Germinal center (tissue), 1 donor: ENCODE measurements around the gene KCTD12.

ENCODE experiments used
- DNase-seq: peaks from one replicate; pipeline ENCODE4 v3.0.0; 2012; ENCODE audit warnings: mixed read lengths, low spot score

KCTD12 gene

DNA sequence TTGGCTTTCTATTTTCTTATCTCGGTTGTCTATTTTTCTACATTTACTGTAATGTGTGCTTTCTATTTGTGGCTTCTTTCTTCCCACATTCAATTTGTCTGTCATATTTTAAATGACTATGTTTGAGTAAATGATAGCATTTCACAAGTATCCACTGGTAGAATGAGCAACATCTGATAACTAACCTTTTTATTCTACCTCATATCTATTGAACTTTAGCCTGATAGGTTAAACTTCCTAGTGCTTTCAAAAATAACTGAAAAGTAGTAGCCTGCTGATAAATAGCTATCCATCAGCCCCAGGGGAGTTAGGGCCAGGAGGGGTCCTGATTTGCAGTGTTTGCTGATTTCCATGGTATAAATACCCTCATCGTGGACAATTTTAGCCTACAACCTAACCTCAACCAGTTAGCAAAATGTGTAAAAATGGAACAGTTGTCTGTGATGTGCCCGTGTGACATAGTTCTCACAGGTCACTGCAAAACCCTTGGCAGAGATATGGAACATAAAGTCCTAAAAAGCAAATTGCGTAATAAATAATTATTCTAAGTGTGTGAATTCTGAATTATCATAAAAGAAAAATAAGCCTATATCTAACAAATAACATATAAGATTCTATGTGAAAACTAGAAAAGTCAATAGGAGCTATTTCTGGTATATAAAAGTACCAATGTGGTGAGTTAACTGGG, 32.1 kb downstream of the KCTD12 start:
- no peak for DNase-seq

DNA sequence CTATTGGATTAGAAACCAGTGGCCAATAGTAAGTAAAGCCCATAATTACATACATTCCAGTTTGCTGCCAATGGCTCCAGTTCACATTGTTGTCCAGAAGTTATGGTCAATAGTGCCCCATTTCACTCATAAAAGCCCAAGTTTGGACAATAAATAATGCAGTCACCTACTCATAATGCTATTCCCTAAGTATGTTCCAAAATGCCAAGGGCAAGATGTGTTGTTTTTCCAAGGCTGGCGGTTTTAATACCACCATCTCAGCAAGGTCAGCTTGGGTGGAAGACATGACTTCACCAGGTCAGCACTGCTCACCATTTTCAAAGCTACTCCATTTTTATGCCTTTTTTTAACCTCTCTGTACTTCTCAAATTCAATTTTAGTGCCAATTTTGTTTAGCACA, 32.7 kb downstream of the KCTD12 start:
- no peak for DNase-seq

DNA sequence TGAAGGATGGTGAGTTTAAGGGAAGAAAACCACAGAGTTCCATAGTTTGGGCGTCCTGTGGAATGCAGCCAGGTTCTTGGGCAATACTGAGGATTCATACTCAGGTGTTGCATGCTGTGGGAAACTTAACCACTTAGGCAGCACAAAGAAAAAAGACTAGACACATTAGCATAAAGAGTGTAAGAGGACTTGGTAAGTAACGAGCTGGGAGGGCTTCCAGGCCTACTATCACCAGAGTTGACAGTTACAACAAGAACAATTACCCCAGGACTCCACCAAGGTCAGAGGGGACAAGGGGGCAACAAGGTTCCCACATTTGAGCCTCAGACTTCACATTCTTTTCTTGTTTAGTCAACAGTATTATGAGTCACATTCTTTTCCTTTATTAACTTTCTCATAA, 33.2 kb downstream of the KCTD12 start:
- DNase-seq: no peak

DNA sequence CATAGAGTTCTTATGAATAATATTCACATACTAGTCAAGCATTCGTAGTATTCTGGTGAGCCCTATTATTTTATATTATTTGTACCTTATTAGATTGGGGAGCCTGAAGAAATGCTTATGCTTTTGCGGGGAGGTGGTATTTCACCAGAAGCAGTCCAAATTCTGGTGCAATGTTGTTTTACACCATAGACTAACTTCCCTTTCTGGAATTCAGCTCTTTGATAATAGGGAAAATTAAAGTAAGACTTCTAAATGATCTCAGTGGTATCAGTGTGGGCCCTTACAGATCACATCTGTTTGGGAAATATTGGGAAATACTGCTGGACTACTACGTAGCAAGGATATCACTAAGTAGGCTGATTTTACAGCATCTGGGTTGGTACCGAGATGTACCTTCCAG, 34.2 kb downstream of the KCTD12 start:
- DNase-seq: no peak

DNA sequence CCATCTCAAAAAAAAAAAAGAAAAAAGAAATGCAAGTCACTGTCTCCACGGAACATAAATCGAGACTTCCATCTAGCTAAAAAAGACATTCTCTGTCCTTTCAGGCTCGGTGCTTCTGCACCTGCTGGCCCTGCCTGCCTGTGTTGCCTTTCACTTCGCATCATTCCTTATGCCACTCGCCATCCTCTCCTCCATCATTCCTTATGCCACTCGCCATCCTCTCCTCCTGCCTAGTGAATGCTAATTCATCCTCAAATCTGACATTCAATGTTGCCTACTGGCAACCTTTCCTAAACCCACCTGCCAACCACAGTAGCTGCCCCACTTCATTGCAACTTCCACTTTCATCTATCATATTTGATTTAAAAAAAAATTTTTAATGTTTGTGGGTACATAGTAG, 36.7 kb downstream of the KCTD12 start:
- no peak for DNase-seq

DNA sequence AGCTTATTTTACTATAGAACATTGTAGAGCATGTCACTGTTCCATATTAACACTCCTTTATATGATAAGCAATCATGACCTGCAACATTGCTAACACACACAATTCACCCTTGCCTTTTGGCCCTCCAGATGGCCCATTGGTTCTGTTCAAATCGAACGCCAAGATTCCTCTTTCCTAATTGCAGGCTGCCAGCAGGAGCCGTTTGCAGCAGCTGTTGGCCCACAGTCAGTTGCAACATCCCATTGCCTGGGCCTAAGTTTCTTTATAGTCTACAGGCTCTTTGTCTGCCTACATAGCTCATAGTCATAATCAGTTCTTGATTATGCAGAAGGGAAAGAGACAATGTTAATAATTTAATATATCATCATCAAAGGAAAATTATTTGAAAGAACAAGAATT, 37.6 kb downstream of the KCTD12 start:
- no peak for DNase-seq

DNA sequence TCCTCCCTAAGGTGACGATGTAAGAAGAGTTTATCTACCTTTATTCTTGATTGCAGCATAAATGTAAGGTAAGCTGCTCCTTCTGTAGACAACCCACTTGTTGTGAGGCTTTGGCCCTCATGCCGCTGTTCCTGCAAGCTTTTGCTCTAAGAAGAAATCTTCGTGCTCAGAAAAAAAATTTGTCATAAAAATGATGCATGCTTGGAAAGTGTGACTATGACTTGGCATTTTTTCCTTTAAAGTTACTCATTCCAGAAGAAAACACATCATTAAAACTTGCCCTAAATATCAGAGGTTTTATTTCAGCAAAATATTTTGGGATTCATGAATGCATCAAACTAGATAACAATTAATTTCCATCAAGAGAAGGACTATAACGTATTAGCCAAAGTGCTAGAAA, 39.8 kb downstream of the KCTD12 start:
- no peak for DNase-seq

DNA sequence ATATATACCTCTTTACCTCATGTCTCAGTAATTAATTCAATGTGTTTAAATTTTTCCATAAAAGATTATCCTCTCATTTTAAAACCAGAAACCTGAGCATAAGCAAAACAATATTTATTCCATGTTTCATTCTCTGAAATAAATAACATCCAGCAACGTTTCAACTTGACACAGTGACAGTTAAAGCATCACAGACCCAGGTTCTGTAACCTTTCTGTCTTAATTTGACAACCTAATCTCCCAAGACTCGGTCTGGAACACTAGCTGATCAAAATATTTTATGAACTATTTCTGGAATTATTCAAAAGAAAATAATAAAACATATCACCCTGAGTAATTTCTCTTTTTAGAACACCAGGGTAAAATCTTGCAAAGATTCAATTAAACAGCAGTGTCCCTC, 40.3 kb downstream of the KCTD12 start:
- DNase-seq: no peak

DNA sequence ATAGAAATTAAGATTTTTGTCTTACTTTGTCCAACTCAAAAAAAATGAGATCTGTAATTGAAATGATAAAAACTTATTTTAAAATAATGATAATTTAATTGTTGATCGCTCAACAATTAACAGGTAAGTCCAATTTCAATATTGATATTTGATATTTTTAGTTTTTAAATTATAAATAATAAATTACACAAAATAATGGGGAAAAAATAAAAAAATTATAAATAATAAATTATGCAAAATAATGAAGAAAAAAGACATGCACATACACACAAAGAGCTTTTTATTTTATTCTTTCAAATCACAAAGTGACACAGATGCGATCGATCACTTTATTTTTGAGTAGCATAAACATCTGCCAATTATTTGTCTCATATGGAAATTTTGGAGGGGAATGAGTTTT, 40.8 kb downstream of the KCTD12 start:
- no peak for DNase-seq

DNA sequence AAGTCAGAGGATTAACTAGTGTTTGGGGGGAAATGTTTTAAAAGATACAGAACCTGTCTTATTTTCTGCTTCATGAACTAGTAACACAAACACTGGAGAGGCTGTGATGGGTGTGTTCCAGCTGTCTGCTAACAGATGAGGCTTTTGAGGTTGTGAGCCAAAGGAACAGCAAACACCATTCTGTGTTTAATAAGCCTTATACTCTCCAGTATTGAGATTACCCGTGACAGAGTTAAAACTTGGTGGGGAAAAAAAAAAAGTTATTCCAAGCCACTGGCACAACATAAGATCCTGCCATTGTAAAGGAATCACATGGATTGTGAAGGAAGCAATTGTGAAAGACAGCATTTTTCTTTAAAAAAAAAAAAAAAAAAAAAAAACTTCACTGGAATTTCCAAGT, 48.4 kb downstream of the KCTD12 start:
- DNase-seq: no peak

DNA sequence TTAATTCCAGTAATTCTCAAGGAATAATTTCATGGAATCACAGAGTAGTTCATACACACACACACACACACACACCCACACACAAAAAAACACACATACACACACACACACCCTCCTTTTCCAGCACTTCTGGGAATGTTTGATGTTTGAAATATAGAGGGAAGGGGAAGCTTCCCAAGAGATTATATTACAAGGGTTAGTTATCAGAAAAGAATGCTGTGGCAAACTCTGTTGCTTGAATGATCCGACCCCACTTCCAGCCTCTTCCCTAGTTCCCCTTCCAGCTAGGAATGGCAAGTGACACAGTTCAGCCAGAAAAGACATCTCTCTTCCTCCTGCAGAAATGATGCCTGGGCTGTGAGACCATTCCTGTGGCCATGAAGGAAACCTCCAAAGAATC, 49.9 kb downstream of the KCTD12 start:
- DNase-seq: no peak

DNA sequence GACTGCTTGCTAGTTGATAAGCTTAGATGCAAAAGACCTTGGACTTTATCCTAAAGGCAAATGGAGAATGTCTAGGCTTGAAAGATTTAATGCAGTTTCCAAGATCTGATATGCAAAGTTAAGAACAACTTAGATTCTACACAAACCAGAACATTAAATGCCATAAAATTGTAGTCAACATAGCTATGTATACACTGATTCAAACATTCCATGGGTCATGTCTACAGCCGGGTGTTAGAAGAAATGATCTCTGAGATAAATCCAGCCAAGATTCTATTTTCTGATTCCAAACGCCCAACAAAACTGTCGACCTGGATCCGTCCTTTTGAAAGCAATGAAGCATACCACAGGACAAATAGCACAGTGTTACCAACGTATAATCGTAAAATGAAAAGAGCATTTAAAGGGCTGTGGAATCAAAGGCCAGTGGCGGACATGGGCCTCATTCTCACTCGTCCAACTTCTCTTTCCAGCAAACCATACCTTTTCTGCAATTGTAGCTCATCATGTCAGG, 52.7 kb downstream of the KCTD12 start:
- no peak for DNase-seq

DNA sequence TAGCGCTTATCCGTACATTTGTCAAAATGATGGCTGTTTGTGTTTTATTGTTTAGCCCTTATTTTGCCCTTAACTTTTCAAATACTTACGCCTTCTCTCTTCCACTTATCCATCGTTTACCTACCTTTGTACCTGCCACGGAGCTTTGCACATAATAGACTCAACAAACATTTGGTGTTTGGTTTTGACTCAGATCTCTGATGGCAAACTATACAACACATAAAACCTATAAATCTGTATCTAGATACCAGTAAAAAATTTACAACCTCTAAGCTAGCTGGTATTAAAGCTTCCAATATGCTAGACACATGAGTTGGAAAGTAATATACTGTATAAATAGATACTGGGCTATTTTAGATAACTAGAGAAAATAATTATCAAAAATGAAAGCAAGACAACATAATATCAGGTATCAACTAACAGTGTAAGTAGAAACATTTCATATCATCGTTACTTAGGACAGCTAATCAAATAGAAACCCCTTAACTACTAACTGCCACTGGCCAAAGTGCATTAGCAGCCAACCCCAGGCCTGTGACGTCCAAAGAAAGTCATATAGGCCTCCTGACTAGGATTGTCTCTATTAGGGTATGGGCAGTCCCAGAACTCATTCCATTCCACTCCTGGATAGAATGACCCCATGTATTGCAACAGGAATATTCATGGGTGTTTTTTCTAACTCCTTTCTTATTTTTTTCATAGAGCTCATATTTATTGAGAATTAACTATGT, 53.8 kb downstream of the KCTD12 start:
- no peak for DNase-seq

DNA sequence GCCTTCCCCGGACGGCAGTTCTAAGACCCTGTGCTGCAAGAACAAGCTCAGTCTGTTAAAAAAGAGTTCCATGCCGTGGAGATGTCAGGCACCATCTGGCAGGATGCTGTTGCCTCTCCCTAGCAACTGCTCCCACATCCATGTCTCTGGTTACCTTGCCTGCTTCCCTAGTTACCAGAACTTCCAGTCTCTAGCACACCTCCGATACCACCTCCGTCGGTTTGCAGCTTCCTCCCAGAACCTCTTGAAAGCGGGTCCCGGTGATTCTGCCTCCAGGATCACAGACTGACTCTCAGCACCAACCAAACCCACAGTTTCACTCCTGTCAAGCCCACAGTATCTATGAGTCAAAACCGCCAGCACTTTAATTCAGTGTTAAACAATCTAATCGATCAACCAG, 55.4 kb downstream of the KCTD12 start:
- DNase-seq: no peak
